Hematopoietic multipotent progenitor cell treated with erythropoietin and hydrocortisone succinate and interleukin-3 and kit ligand, for 17 days (in vitro differentiated cells): Measurements from ENCODE around the gene KIF1B.
"Not testable (repeated sequence)": the region's sequence is repeated elsewhere in the genome, so short reads cannot be mapped to it uniquely, and the experiment has no call there.

Experiments
- DNase-seq: peaks from one replicate; pipeline ENCODE4 v3.0.0-alpha.2; 2015; ENCODE audit warnings: low spot score

KIF1B gene

DNA sequence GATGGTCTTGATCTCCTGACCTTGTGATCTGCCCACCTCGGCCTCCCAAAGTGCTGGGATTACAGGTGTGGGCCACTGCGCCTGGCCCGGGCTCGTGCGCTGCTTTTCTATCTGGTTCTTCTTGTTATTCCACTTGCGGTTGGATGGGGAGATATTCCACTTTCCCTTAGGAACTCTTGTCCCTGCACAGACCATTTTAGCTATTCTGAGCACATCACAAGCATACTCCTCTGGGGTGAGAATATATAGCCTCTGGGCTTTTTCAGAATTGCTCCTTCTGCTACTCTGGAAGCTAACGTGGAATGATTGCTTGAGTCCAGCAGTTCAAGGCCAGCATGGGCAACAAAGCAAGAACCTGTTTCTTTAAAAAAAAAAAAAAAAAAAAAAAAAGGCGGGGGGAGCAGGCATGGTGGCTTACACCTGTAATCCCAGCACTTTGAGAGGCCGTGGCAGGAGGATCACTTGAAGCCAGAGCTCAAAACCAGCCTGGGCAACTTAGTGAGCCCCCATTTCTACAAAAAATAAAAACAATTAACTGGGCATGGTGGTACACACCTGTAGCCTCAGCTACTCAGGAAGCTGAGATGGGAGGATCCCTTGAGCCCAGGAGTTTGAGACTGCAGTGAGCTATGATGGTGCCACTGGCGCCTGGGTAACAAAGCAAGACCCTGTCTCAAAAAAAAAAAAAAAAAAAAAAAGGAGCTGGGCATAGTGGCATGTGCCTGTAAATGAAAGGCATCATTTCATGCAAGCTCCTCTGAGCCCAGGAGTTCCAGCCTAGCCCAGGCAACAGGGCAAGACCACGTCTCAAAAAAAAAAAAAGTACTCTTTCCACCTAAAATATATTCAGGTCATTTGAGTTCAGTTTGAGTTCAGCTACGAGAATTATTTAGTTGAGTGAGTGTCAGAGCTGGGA, 176.6 kb downstream of the KIF1B start:
- no peak for DNase-seq

DNA sequence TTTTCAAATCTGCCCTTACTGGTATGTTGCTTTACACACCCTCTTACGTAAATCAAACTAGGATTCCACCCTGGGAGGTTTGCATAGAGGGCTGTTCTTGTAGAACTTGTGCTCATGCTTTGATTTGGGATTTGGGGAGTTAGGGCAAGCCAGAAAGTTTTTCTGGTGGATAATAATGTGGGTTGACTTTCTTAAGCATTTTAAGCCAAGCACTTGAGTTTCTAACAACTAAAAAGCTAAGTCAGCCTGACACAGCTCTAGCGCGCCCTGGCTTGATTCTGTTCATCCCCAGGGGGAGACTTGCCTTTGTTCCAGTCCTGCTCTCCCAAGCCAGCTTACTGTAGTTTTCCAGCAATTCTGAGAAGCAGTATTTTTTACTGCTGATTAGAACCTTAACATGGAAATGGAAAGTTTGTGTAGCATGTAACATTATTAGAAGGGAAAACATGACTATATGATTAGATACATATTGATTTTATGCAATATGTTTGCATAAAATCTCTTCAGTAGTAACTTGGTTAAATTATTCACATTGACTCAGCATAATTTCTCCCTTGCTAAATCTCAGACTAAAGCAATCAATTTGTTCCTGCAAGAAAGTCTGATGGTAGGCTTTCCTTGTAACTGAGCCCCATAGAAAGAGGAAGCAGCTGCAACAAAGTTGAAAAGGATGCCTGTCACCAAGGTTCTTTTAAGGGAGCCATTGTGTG, 177.5 kb downstream of the KIF1B start:
- DNase-seq = no peak

DNA sequence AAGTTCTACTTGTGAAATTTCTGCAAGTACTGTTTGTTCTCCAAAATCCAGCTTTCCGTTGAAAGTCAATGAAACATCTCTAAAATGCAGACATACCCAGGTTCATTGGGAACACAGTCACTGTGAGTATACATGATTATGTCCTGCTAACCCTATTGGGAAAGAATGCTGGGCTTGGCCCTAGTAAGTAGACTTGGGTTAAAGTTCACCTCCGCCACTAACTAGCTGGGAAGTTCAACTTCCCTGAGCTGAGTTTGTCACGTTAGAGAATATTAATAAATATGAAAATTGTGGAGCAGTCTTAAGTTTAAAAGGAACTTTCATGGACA, 178.0 kb downstream of the KIF1B start:
- DNase-seq = no peak

DNA sequence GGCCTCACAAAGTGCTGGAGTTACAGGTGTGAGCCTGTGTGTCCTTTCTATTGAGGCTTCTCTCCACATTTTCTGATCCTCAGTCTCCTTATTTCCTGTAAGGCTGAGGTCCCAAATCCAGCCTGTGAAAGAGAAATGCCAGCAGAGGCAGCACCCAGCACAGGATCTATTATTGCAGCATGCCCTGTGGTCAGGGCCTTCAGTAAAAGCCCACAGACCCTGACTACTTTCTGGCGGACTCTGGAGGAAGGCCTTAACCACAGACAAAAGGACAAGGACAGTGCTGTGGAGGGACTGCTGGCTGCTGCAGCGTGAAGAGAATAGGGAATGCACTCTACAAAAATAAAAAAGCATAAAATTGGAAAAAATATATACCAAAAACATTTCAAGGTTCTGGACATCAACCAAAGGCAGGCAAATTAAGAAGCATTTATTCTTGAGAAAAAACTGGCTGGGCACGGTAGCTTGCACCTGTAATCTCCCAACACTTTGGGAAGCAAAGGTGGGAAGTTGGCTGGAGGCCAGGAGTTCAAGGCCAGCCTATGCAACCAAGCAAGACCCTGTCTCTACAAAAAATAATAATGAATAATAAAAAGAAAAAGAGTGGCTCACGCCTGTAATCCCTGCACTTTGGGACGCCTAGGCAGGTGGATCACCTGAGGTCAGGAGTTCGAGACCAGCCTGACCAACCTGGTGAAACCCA, 179.1 kb downstream of the KIF1B start:
- DNase-seq = no peak

DNA sequence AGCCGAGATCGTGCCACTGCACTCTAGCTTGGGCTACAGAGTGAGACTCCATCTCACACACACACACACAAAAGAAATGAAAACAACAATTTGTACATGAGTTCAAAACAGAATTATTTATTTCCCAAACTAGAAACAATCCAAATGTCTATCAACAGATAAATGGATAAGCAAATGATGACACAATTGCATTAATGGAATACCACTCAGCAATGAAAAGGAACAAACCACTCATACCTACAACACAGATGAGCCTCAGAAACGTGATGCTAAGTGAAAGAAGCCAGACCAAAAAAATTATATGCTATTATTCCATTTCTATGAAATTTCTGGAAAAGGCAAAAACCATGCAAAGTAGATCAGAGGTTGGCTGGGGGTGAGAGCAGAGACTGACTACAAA, 186.5 kb downstream of the KIF1B start:
- DNase-seq = no peak

DNA sequence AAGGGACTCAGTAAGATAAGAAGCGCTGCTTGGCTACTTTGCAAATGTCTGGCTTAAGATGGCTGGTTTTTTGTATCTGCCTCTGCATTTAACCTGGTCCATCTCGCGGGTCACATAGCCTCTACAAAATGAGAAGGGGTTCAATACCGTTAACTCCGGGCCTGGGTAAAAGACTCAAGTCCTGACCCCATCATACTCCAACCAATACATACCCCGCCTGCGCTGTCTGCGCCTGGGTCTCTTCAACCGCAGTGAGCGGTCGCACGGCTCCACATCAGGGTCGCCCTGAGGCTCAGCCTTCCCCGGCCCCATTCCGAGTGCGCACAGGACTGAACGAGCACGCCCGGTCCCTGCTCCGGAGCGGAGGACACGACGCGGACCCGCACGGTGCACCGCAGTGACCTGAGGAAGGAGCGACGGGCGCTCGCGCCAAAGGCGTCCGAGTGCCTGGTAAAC, 187.9 kb downstream of the KIF1B start:
- no peak for DNase-seq

DNA sequence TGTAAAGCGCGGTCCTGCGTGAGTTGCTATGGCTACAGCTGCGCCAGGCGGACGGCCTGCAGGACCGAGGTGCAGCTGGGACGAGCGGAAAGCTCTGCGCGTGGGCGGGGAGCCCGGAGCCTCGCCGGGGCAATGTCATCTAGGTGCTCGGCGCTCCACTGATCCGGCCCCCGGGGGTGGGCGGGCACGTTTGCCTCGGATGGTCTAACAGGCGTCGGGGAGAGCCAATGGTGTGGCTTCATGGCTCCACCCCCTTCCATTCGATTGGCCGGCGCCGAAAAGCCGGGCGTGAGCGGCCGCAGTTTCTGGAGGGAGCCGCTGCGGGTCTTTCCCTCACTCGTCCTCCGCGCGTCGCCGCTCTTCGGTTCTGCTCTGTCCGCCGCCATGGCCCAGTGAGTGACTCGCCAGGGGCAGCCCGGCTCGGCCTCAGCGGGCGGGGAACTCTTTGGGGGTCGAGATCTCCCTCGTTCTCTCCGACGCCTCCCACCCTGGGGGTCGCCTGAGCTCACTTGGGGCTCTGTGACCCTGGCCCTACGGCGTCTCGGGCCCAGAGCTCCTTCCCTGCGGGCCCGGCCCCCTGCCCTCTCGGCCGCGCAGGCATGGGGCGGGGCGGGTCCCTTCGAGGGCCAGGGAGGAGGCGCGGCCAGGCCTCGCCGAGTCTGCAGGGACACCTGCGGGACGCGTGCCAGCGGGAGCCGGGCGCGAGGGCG, 188.5 kb downstream of the KIF1B start, which contains the start of gene PGD:
PGD (plus strand) TSS at position 331 of the 710 bp plus-strand sequence; CDS start at position 385, 54 bp downstream.
- peak; percentile 93 for DNase-seq

DNA sequence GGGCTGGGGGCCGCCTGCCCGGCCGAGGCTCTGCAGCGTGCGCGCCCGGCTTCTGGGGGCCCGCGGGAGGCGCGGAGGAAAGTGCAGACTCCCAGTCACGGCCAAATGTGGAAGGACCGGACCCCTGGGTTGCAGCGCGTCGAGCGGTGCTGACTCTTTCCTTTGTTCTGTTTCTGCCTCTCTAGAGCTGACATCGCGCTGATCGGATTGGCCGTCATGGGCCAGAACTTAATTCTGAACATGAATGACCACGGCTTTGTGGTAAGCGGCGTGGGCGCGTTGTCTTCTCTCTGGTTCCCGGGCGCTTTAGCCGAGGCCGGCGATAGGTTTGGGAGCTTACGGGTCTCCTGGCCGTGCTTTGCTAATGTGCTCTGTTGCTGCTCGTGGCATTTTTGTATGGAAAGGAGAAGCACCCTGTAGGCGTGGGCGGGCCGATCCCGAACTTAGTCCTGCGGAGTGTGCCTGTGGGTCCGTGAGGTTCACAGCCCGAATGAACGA, 189.1 kb downstream of the KIF1B start:
- DNase-seq = no peak

DNA sequence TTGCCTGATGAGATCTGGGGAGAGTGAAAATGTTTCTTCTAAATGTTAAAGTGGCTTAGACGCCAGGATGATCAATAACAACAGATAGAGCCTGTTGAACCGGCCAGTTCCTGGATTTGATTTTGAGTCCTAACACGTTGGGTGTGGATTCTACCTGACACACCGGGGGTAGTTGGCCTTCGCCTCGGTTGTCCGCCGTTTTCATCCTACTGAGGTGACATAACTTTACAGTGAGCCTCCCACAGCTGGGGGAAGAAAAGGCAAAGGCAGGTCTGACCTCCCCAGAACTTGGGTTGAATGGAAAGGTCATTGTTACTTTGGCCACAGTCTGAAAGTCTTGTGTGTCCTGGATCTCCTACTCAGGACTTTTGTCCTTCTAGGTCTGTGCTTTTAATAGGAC, 189.6 kb downstream of the KIF1B start:
- DNase-seq = no peak

DNA sequence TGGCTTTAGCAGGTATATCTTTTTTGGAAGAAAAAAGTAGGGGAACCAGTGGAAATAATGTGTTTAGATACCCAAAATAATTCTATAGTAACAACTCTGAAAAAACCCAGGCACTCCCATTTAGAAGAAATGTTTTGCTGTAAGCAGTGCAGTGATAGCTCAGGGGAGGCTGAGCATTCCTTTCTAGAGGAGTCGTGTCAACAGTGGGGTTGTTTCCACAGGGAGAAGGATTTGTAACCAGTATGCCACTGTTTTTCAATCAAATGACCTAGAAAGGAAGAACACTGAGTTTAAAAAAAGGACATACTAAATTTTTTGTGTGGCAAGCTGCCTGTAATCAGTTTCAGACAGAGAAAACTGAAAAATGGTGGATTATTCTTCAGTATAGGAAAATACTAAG, 190.9 kb downstream of the KIF1B start:
- no peak for DNase-seq

DNA sequence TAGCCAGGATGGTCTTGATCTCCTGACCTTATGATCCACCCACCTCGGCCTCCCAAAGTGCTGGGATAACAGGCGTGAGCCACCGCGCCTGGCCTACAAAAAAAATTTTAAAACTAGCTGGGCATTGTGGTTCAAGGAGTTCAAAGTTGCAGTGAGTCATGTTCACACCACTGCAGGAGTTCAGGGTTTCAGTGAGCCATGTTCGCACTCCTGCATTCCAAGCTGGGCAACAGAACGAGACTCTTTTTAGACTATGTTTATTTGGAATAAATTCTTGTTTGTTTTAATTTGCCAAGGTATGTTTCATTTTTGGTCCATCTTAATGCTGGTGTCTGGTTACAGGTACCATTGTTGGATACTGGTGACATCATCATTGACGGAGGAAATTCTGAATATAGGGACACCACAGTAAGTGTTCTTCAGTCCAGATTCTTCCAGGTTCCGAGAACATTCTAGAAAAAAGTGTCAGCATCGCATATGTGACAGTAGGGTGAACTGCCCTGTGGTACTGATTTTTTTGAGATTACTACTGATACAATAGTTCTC, 192.4 kb downstream of the KIF1B start:
- DNase-seq = no peak

DNA sequence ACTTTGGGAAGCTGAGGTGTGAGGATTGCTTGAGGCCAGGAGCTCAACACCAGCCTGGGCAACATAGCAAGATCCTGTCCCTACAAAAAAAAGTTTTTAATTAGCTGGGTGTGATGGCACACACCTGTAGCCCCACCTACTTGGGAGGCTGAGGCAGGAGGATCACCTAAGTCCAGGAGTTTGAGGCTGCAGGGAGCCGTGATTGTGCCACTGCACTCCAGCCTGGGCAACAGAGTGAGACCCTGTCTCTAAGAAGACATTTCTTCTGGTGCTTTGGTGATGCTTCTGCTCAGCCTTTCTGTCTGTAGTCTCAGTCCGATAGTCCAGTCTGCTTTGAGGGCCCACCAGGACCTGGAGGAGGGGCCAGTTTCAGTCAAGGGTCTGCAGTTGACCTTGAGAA, 196.8 kb downstream of the KIF1B start:
- no peak for DNase-seq

DNA sequence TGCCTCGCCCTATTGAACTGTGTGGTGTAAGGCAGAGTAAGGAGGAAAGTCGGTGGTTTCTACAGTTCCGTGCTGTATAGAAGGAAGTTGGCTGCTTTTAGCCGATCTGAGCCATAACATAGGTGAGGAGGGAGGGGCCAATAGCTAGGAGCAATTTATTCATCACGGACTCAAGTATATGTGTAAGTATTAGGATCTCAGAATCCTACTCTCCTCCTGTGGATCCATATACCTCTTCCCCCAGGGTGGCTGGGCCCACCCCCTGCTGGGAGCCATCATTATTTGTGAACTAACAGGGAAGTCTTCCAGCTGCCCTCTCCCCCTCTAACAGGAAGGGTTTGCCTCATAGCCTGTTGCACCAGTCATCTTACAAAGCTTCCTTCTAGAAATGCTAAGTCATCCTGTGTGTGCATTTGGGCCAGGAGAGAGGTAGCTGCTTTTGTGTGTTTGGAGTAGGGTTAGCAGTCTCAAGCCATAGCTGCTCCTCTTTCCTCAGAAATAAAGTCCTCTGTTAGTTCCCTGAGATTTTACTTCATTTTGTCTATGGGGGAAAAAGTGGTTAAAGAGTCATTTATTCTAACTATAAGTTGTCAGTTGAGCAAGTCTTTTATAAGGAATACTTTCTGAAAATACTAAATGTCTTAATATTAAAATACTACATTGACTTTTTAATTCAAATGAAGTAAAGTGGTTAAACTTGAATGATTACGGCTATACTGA, 205.0 kb downstream of the KIF1B start:
- DNase-seq = peak; percentile 85

DNA sequence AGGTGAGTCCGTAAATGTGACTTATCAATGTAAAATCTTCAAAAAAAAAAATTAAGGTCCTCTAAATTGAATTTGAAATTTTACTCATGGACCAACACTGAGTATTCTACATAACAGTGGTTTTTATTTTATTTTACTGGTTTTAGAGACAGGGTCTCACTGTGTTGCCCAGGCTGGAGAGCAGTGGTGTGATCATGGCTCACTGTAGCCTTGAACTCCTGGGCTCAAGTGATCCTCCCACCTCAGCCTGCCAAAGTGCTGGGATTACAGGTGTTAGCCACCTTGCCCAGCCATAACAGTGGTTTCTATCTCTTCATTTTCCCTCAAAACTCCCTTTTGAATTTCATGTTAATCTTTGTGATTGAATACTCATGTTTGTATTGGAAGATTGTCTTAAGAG, 205.6 kb downstream of the KIF1B start:
- DNase-seq = not testable (repeated sequence)

DNA sequence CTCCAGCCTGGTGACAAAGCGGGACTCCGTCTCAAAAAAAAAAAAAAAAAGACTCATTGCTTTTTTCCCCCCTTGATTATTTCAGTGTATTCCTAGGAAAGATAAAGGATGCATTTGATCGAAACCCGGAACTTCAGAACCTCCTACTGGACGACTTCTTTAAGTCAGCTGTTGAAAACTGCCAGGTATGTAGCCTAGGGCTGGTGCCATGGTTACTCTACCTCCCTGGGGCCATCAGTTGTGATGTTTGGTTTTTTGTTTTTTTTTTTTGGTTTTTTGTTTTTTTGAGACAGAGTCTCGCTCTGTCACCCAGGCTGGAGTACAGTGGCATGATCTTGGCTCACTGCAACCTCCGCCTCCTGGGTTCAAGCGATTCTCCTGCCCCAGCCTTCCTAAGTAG, 208.4 kb downstream of the KIF1B start:
- not testable (repeated sequence) for DNase-seq

DNA sequence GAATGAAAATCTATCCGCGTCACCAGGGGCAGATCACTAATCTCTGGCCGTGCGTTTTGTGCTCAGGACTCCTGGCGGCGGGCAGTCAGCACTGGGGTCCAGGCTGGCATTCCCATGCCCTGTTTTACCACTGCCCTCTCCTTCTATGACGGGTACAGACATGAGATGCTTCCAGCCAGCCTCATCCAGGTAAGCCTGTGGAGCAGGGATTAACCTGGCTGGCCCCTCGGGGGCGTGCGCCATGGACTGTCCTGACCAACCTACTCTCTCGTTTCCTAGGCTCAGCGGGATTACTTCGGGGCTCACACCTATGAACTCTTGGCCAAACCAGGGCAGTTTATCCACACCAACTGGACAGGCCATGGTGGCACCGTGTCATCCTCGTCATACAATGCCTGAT, 209.0 kb downstream of the KIF1B start:
- no peak for DNase-seq

DNA sequence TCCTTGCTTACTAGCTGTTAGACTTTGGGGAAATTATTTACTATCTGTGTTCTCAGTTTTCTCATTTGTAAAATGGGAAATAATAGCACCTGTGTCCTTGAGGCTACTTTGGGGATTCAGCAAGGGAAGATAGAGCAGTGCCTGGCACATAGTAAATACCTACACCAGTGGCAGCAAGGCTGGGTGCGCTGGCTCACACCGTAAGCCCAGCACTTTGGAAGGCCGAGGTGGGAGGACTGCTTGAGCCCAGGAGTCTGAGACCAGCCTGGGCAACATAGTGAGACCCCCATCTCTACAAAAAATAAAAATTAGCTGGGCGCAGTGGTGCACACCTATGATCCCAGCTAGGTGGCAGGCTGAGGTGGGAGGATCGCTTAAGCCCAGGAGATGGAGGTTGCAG, 211.3 kb downstream of the KIF1B start:
- DNase-seq = no peak

DNA sequence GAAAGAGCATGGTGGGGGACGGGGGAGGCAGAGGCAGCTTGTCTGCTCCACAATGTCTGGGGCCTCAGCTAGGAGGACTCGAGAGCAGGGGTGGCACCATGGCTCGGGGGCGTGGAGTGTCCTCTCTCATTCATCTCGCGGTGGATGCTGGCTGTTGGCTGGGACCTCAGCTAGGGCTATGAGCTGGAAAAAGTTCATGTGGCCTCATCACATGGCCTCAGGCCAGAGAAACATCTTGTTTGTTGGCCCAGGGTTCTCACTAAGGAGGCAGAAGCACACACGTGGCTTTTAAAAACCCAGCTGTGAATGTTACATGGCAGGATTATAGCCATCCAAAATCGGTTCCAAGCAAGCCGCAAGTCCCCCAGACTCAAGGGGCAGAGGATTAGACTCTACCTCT, 213.7 kb downstream of the KIF1B start:
- DNase-seq = no peak

DNA sequence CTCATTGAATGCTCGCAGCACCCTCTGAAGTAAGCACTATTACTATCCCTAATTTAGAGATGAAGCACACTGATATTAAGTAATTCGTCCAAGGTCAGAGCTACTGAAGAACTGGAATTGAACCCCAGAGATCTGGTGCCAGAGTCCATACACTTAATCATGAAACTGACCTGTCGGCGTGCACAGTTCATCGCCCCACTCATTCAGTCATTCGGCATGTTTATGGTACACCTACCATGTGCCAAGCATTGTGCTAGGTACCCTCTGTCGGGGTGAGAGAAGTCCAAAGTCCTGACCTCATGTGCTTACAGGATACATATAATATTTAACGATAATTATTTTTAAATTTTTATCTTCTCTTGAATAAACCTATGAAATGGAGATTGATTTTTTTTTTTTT, 214.3 kb downstream of the KIF1B start:
- DNase-seq = no peak

DNA sequence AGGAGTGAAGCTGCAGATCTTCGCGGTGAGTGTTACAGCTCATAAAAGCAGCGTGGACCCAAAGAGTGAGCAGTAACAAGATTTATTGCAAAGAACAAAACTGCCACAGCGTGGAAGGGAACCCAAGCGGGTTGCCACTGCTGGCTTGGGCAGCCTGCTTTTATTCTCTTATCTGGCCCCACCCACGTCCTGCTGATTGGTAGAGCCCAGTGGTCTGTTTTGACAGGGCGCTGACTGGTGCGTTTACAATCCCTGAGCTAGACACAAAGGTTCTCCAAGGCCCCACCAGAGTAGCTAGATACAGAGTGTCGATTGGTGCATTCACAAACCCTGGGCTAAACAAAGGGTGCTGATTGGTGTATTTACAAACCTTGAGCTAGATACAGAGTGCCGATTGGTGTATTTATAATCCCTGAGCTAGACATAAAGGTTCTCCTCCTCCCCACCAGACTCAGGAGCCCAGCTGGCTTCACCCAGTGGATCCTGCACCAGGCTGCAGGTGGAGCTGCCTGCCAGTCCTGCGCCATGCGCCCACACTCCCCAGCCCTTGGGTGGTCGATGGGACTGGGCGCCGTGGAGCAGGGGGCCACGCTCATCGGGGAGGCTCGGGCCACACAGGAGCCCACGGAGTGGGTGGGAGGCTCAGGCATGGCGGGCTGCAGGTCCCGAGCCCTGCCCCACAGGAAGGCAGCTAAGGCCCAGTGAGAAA, 215.6 kb downstream of the KIF1B start:
- DNase-seq = not testable (repeated sequence)
